NCI-H2171 (cell line): ENCODE data around the gene MAGEE1.

ENCODE experiments used
- DNase-seq: peaks from one replicate; lab custom pipeline; 2025; lab: John Stamatoyannopoulos, UW

The MAGEE1 gene

DNA sequence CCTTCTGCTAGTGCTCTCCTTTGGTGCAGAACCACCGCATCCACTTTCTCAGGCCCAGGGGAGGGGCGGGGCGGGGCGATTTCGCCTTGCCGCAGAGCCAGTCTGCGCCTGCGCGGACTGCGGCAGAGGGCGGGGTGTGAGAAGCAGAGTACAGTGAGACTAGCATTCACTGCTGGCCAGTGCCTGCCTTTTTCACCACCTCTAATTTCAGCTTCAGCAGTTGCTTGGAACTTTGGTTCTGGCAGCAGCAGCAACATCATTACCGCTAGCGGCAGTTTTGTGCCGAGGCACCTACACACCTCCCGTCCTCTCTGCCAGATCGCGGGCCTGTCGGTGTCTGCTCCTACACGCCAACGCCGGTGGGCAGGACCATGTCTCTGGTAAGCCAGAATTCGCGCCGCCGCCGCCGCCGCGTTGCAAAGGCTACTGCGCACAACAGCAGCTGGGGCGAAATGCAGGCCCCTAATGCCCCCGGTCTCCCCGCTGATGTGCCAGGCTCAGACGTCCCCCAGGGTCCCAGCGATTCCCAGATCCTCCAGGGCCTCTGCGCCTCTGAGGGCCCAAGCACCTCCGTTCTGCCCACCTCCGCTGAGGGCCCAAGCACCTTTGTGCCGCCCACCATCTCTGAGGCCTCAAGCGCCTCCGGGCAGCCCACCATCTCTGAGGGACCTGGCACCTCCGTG, at the start of gene MAGEE1:
MAGEE1 (plus strand) TSS at position 151 of the 683 bp plus-strand sequence; CDS start at position 372, 221 bp downstream.
- DNase-seq: peak; percentile 28

- DNase-seq: no peak
These were observed 28.5 kb upstream of the MAGEE1 start for GRCh38 chrX:76398970-76399369.

DNA sequence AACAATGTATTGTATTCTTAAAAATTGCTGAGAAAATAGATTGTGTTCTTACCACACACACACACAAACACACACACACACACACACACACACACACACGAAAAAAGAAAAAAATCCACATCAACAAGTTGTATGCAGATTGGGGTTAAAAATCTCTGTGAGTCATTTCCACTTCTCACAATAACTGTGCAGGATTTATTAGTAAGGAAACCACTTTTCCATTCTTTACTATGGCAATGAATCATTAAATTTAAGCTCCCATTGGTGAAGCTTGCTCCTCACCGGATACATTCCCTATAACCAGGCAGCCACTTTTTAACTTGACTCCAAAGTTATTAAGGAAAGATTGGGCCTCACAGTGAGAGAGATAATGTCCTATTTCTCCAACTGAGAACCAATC, 19.7 kb upstream of the MAGEE1 start:
- DNase-seq: no peak

DNA sequence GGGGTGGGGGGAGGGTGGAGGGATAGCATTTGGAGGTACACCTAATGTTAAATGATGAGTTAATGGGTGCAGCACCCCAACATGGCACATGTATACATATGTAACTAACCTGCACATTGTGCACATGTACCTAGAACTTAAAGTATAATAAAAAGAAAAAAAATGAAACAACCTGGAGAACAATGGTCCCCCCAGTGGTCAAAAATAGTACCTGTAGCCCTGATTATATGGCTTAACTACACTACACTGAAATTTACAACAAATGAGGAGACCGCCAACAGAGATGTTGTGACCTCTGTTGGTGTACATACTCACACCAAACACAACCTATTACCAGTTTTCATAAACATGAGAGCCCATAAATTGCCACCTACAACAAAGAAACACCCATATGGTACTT, 7.3 kb upstream of the MAGEE1 start:
- no peak for DNase-seq

GRCh38 chrX:76428243-76429130, 977 bp downstream of the MAGEE1 start:
- DNase-seq: no peak

DNA sequence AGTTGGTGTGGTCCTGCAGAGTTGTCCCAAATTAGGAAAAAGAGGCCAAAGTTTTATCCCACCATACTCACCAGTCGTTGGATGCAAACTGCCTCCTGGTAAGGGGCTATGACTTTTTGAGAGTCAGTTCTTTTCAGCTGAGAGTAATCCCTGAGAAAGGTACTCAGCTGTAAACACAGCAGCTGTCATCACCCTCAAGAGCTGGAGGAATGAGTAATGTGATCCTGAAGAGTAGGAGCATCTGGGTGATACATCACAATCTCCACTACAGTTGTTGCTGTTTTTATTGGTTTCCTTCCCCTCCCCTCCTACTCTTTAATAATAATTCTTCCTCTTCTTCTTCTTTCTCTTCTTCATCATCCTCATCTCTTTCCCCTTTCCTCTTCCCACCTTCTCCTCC, 5.7 kb downstream of the MAGEE1 start:
- DNase-seq: peak; percentile 61

GRCh38 chrX:76434103-76434741, 6.7 kb downstream of the MAGEE1 start:
- DNase-seq: no peak

GRCh38 chrX:76439188-76439587, 11.7 kb downstream of the MAGEE1 start:
- no peak for DNase-seq

- no peak for DNase-seq
These were observed 26.4 kb downstream of the MAGEE1 start for GRCh38 chrX:76453737-76454406.

- no peak for DNase-seq
These were observed 27.0 kb downstream of the MAGEE1 start for GRCh38 chrX:76454456-76454927.

- DNase-seq: no peak
These were observed 49.8 kb downstream of the MAGEE1 start for GRCh38 chrX:76477353-76477752.
